Ovary (tissue), 10 donors: ENCODE data around the gene UHRF1. TPM values are rescaled to one million over a fixed set of nuclear protein-coding genes. Genes with fewer than 3 reads are reported as not detected.
A peak's percentile ranks its signal among the peaks of the same experiment; 100 is the strongest.

Experiments used
- DNase-seq, 5 donors: peaks; one replicate each; pipeline ENCODE4 v3.0.0-alpha.2; 2019 to 2020
- H3K27ac ChIP-seq, 2 donors: fragments of 200-600 bp; one replicate each; pipeline versions ENCODE4 v1.5.1 to v1.8.0; 2019 to 2022
- H3K27me3 ChIP-seq: fragments of 200-600 bp; one replicate; pipeline ENCODE4 v1.8.0; 2022
- H3K36me3 ChIP-seq: fragments of 200-600 bp; sonication (generic); one replicate; pipeline ENCODE4 v1.5.1; 2019
- H3K4me1 ChIP-seq: one replicate; pipeline ENCODE4 v1.8.1; 2013; ENCODE audit warnings: mild to moderate bottlenecking, moderate library complexity; ENCODE audit not compliant: insufficient read depth
- H3K4me3 ChIP-seq: fragments of 200-600 bp; sonication (generic); one replicate; pipeline ENCODE4 v1.5.1; 2017
- H3K9me3 ChIP-seq, 2 donors: fragments of 200-600 bp in 1 of 2; sonication (generic) in 1 of 2; one replicate each; pipeline versions ENCODE4 v1.5.1 to v1.8.1; 2013 to 2019; ENCODE audit warnings: mild to moderate bottlenecking in 1 of 2, moderate library complexity in 1 of 2
- CTCF ChIP-seq, 3 donors: fragments of 450-650 bp in 2 of 3; fragments of 200-600 bp in 1 of 3; IDR thresholded peaks; one replicate each; pipeline versions ENCODE4 v1.5.1 to v1.8.0; 2016 to 2022; ENCODE audit warnings: antibody characterized with exemption in 3 of 3, mild to moderate bottlenecking in 1 of 3
- EP300 ChIP-seq: sonication (generic); formaldehyde crosslinking; IDR thresholded peaks from one replicate; pipeline ENCODE4 v1.6.1; 2017; ENCODE audit warnings: antibody characterized with exemption
- POLR2A ChIP-seq: fragments of 450-650 bp; IDR thresholded peaks from one replicate; pipeline ENCODE4 v1.6.1; 2017; ENCODE audit warnings: antibody characterized with exemption, mild to moderate bottlenecking, moderate library complexity
- WGBS, 3 donors: extraction: QIAGEN DNeasy Blood & Tissue Kit in 1 of 3; methylation state at CpG; one replicate each; pipeline versions ENCODE4 v1.1.5 to v1.1.7; 2013 to 2017; 5-methylcytosine and 5-hydroxymethylcytosine counted together
- intact Hi-C, 4 donors: fragments of 100-400 bp; cut with DNase I; formaldehyde crosslinking; loops; one replicate each; pipeline versions ENCODE4 v1.11.0 to v1.15.1; 2022 to 2023
- long read RNA-seq, 3 donors: library from polyadenylated mRNA in 2 of 3; unstranded in 2 of 3; transcript quantifications; one replicate each; pipeline ENCODE4 v2.0.0 and lab custom pipeline, GENCODE V29; 2021 to 2026
- polyA plus RNA-seq, 2 donors: library from polyadenylated mRNA; stranded (reverse); fragments of 200-250 nt in 1 of 2; fragments of 350-450 nt in 1 of 2; fragmentation: Illumina TruSeq in 1 of 2; extraction: RNeasy Lipid Tissue Mini Kit (QIAGEN cat#74804) in 1 of 2; gene quantifications; one replicate each; pipeline ENCODE4 v1.2.3, GENCODE V29; 2013 to 2014
- total RNA-seq, 7 donors: library from RNA; depleted of rRNA in 2 of 7; stranded (reverse); fragments of >200 nt in 2 of 7; fragmentation: NEBNext Ultra II Directional in 3 of 7; extraction: Animal tissue kit (Norgen Biotek cat#: 25700) in 3 of 7; gene quantifications; one replicate each; pipeline versions ENCODE4 v1.1.0 to v1.2.4, GENCODE V29; 2016 to 2023
- donor health status: DM: no; HTN: no; CAD: no; lungs with moderate emphysema.
- donor health status: DM: no; HTN: no; CAD: no.
- donor health status: Bipolar disorder and iron deficiency.
- donor health status: DM: yes; HTN: yes; CAD: no.
- donor health status: DM: no; HTN: no; CAD: no.
- donor health status: DM: yes; HTN: yes; CAD: no.

Gene UHRF1
- 1 to 10 TPM in 2 of 7 donors, under 1 TPM in 5; 0.18 to 4.0 (median 0.50) TPM for total RNA-seq
- under 1 TPM; 0.42 to 0.86 TPM for polyA plus RNA-seq
- long read RNA-seq, donor 1: 0 reads
- long read RNA-seq, donor 2, partial matches to known transcripts: 0 of 1 reads
- long read RNA-seq, donor 2, other reads (novel, unspliced or antisense): 0 of 1 reads
- long read RNA-seq, donor 3, transcript UHRF1-205 (17 exons, 3,965 nt): major isoform, 5 of 13 reads
- long read RNA-seq, donor 3, partial matches to known transcripts: 2 of 13 reads
- long read RNA-seq, donor 3, other reads (novel, unspliced or antisense): 2 of 13 reads

- H3K27ac ChIP-seq: no peak within 1 kb of the TSS
- WGBS, 3 donors: 1 to 2% (median 1%) methylated on average over 24 to 89 of the region's 89 CpGs
- no peaks in the 10 kb centered on the region for H3K9me3 ChIP-seq
- no peaks in the 10 kb centered on the region for H3K36me3 ChIP-seq
- no peaks in the 10 kb centered on the region for H3K27me3 ChIP-seq
- no peak for DNase-seq
- peaks cover 5% of the 10 kb centered on the region for H3K4me1 ChIP-seq
- no peak for TF ChIP-seq CTCF (IDR thresholded peaks at IDR 0.05)
- TF ChIP-seq EP300: no peak
- TF ChIP-seq POLR2A: no peak
- intact Hi-C loops: no loop called here
- H3K4me3 ChIP-seq: peak within 1 kb of the TSS; percentile 68
Measured at GRCh38 chr19:4909156-4909896, at the start of gene UHRF1. TSS of gene UHRF1 (plus strand) at chr19:4909501. CDS start at chr19:4910886, 1,385 bp downstream.

- peaks cover 1% of the 10 kb centered on the region for H3K4me1 ChIP-seq
- H3K4me3 ChIP-seq: no peak overlapping the region
- no peak for DNase-seq
- TF ChIP-seq POLR2A: no peak
- TF ChIP-seq EP300: no peak
- no peak for TF ChIP-seq CTCF (IDR thresholded peaks at IDR 0.05)
- intact Hi-C loops: no loop called here
- no peaks in the 10 kb centered on the region for H3K36me3 ChIP-seq
- H3K9me3 ChIP-seq: no peaks in the 10 kb centered on the region
- WGBS, 3 donors: 92 to 94% (median 92%) methylated on average over 10 to 11 of the region's 11 CpGs
- no peak overlapping the region for H3K27ac ChIP-seq
- no peaks in the 10 kb centered on the region for H3K27me3 ChIP-seq
Measured at GRCh38 chr19:4859697-4860096, 49.6 kb upstream of the UHRF1 start.

- H3K27ac ChIP-seq: no peak overlapping the region
- TF ChIP-seq POLR2A: no peak
- no peak for TF ChIP-seq CTCF (IDR thresholded peaks at IDR 0.05)
- no peak for TF ChIP-seq EP300
- no peak for DNase-seq
- H3K4me1 ChIP-seq: peaks cover 1% of the 10 kb centered on the region
- H3K9me3 ChIP-seq: no peaks in the 10 kb centered on the region
- H3K27me3 ChIP-seq: no peaks in the 10 kb centered on the region
- 60 to 73% (median 65%) methylated on average over 10 of the region's 10 CpGs for WGBS, 3 donors
- H3K4me3 ChIP-seq: no peak overlapping the region
- H3K36me3 ChIP-seq: no peaks in the 10 kb centered on the region
- intact Hi-C loops: no loop called here
Measured at GRCh38 chr19:4861147-4861546, 48.2 kb upstream of the UHRF1 start.

- Histone ChIP-seq H3K36me3 (no peaks in the 10 kb centered on the region), H3K4me1 (peaks cover 6% of the 10 kb centered on the region), H3K27me3 (no peaks in the 10 kb centered on the region), H3K27ac (peak overlapping the region; percentile 79 to 91), H3K4me3 (peak overlapping the region; percentile 80), H3K9me3 (no peaks in the 10 kb centered on the region)
- intact Hi-C loops: no loop called here
- WGBS, 3 donors: 1% methylated on average over 22 of the region's 22 CpGs
- peak; percentile 70 to 79 (median 73) for DNase-seq
- TF ChIP-seq CTCF (IDR thresholded peaks at IDR 0.05) (no peak), POLR2A (no peak), EP300 (no peak)
Measured at GRCh38 chr19:4866595-4867424, 42.5 kb upstream of the UHRF1 start.
